ENCODE data around the gene PLIN5.
"Not testable (repeated sequence)": the region's sequence is repeated elsewhere in the genome, so short reads cannot be mapped to it uniquely, and the experiment has no call there.

The PLIN5 gene

GRCh38 chr19:4568886-4569285 lies 33.9 kb upstream of the PLIN5 start:
- no peak for DNase-seq (ENCODE audit: low read depth)

GRCh38 chr19:4567584-4568071 lies 32.6 kb upstream of the PLIN5 start:
- peak; percentile 49 for DNase-seq (ENCODE audit: low read depth)

GRCh38 chr19:4566402-4567051 lies 31.5 kb upstream of the PLIN5 start:
- DNase-seq (ENCODE audit: low read depth) = no peak

GRCh38 chr19:4563562-4563961 lies 28.5 kb upstream of the PLIN5 start:
- DNase-seq (ENCODE audit: low read depth) = not testable (repeated sequence)

GRCh38 chr19:4562085-4562484 lies 27.1 kb upstream of the PLIN5 start:
- DNase-seq (ENCODE audit: low read depth) = not testable (repeated sequence)

- DNase-seq (ENCODE audit: low read depth) = no peak
These were observed 24.5 kb upstream of the PLIN5 start, which contains the start of gene SEMA6B for GRCh38 chr19:4559569-4559968. SEMA6B (minus strand) TSS chr19:4559684; CDS start chr19:4558457, 1,227 bp downstream.

- no peak for DNase-seq (ENCODE audit: low read depth)
These were observed 23.2 kb upstream of the PLIN5 start for GRCh38 chr19:4557971-4558941.

- no peak for DNase-seq (ENCODE audit: low read depth)
These were observed 22.3 kb upstream of the PLIN5 start for GRCh38 chr19:4557144-4557970.

- DNase-seq (ENCODE audit: low read depth) = no peak
These were observed 21.6 kb upstream of the PLIN5 start for GRCh38 chr19:4556597-4557127.

- DNase-seq (ENCODE audit: low read depth) = no peak
These were observed 20.9 kb upstream of the PLIN5 start for GRCh38 chr19:4555657-4556561.

- DNase-seq (ENCODE audit: low read depth) = no peak
These were observed 19.7 kb upstream of the PLIN5 start for GRCh38 chr19:4554717-4555116.

- DNase-seq (ENCODE audit: low read depth) = no peak
These were observed 18.8 kb upstream of the PLIN5 start for GRCh38 chr19:4553775-4554174.

GRCh38 chr19:4553092-4553695 lies 18.2 kb upstream of the PLIN5 start:
- no peak for DNase-seq (ENCODE audit: low read depth)

- no peak for DNase-seq (ENCODE audit: low read depth)
These were observed 17.4 kb upstream of the PLIN5 start for GRCh38 chr19:4552525-4552819.

- no peak for DNase-seq (ENCODE audit: low read depth)
These were observed 15.5 kb upstream of the PLIN5 start for GRCh38 chr19:4550479-4551050.

GRCh38 chr19:4550018-4550417 lies 15.0 kb upstream of the PLIN5 start:
- DNase-seq (ENCODE audit: low read depth) = no peak

- no peak for DNase-seq (ENCODE audit: low read depth)
These were observed 13.2 kb upstream of the PLIN5 start for GRCh38 chr19:4548238-4548584.

- no peak for DNase-seq (ENCODE audit: low read depth)
These were observed 12.5 kb upstream of the PLIN5 start for GRCh38 chr19:4547303-4548237.

Data from amniotic epithelial cell (primary cell).